Skeletal muscle satellite cell (primary cell): ENCODE measurements around the gene IFFO2.

Source experiments
- H3K27me3 ChIP-seq: 2 replicates; pipeline ENCODE4 v1.7.0; 2013; ENCODE audit warnings: low read length; ENCODE audit not compliant: control insufficient read depth, insufficient read depth
- H3K36me3 ChIP-seq: 2 replicates; pipeline ENCODE4 v1.7.0; 2013; ENCODE audit warnings: mild to moderate bottlenecking, control low read depth, low read length; ENCODE audit not compliant: insufficient read depth
- H3K4me1 ChIP-seq: 2 replicates; pipeline ENCODE4 v1.7.0; 2013; ENCODE audit warnings: low read length; ENCODE audit not compliant: control insufficient read depth, insufficient read depth
- H3K4me2 ChIP-seq: 2 replicates; pipeline ENCODE4 v1.7.0; 2013; ENCODE audit warnings: mild to moderate bottlenecking, low read length
- H3K4me3 ChIP-seq: 2 replicates; pipeline ENCODE4 v1.7.0; 2013; ENCODE audit warnings: low read length
- H3K9ac ChIP-seq: 2 replicates; pipeline ENCODE4 v1.7.0; 2013; ENCODE audit warnings: mild to moderate bottlenecking, low read depth, low read length, moderate library complexity
- H3K9me3 ChIP-seq: replicated peaks from 2 replicates; pipeline ENCODE4 v1.7.0; 2013; ENCODE audit warnings: mild to moderate bottlenecking, control low read depth, low read length

IFFO2 gene

DNA sequence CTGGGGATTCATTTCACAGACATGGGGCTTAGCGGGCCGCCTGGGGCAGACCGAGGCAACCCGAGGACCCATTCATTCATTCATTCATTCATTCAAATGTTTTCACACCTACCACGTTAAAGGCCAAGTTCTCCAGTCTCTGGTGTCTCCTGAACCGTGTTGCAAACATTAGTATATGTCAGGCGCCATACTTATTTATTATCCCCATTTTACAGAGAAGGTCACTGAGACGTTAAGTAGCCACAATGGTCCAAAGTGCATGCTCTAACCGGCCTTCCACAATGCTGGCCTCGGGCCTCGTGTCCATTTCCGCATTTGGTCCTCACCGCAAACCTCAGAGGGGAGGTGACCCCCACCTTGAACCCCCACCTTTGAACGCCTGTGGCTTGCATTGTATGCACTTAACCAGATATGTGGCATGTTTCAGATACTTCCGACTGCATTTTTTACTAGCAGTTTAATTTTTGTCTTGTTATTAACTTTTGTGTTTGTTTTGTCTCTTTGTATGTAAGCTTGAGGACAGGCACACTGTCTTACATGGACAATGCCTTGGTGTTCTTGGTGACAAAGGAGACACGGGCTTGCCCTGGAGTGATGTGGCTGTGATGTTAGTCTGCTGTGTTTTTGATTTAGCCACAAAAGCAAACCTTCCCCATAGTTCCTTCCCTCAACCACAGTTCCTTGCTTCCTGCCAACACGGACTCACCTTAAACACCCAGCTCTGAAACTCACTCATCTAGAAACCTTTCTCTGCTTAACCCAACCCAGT is 1.2 kb upstream of the IFFO2 start:
- H3K4me3 ChIP-seq: peak overlapping the region; percentile 82
- peak overlapping the region; percentile 98 for H3K4me2 ChIP-seq
- peaks cover 20% of the 10 kb centered on the region for H3K27me3 ChIP-seq
- H3K36me3 ChIP-seq: no peaks in the 10 kb centered on the region
- H3K4me1 ChIP-seq: peaks cover 22% of the 10 kb centered on the region
- H3K9me3 ChIP-seq: no peaks in the 10 kb centered on the region
- no peak overlapping the region for H3K9ac ChIP-seq

DNA sequence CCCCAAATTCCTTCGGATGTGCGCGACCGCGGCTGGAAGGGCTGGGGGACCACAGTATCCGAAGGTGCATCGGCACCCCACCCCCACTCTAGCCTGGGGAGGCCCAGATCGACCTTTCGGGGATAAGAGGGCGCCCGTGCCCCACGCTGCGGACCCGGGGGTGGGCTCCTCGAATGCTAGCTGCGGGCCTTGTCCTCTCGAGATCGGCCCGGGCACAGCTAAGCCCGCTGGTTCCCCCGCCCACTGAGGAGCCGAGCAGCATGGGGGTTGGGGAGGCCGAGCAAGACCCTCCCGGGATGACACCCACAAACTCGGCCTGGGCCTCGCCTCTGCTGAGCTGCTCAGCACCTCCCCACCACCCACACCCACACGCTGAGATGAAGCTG is 653 bp upstream of the IFFO2 start:
- peak overlapping the region; percentile 86 for H3K9ac ChIP-seq
- no peaks in the 10 kb centered on the region for H3K9me3 ChIP-seq
- peaks cover 20% of the 10 kb centered on the region for H3K27me3 ChIP-seq
- no peaks in the 10 kb centered on the region for H3K36me3 ChIP-seq
- H3K4me3 ChIP-seq: peak overlapping the region; percentile 82
- H3K4me1 ChIP-seq: peaks cover 23% of the 10 kb centered on the region
- H3K4me2 ChIP-seq: peak overlapping the region; percentile 98

DNA sequence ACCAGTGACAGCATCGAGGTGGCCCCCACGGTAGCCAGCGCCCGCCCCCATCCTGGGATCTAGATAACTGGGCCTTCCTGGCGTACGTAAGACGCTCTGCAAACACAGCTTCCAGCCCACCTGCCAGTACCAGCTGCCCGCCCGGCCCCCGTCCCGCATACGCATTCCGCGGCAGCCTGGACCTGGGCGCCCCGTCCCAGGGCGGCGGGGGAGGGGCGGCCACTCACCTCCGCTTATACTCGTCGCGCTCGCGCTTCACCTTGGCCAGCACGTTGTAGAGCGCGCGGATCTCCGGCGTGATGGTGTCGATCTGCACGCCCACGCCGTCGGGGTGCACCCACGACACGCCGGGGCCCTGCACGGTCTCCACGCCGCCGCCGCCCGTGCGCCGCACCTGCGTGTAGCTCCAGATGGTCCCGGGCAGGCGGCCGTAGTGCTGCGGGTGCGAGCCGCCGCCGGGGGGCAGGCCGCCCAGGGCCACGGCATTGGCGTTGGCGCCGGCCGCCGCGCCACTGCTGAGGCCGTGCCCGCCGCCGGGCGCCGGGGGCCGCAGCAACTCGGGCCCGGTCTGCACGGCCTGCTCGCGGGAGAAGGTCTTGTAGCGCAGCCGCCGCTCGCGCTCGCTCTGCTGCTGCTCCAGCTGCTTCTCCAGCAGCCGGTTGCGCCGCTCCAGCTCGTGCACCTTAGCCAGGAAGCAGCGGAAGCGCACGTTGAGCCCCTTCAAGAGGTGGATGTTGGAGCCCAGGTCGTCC is 859 bp downstream of the IFFO2 start:
- Histone ChIP-seq H3K27me3 (peaks cover 20% of the 10 kb centered on the region), H3K4me2 (peak overlapping the region; percentile 95), H3K9me3 (no peaks in the 10 kb centered on the region), H3K4me3 (peak overlapping the region; percentile 96), H3K9ac (peak overlapping the region; percentile 82), H3K4me1 (peaks cover 38% of the 10 kb centered on the region), H3K36me3 (no peaks in the 10 kb centered on the region)

DNA sequence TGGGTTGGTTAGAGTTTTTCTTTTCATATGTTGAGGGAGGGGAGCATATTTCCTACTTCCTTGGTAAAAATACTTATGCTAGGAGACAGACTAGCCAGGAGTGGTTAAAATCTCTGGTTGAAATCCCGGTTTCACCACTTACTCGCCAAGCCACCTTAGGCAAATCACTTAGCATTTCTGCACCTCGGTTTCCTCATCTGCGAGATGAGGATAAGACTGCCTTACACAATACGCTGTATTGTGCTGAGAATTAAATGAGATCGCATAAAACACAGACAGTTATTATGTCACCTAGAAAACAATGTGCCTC is 1.4 kb downstream of the IFFO2 start:
- H3K9me3 ChIP-seq: no peaks in the 10 kb centered on the region
- no peaks in the 10 kb centered on the region for H3K36me3 ChIP-seq
- H3K9ac ChIP-seq: peak overlapping the region; percentile 82
- peaks cover 15% of the 10 kb centered on the region for H3K27me3 ChIP-seq
- peak overlapping the region; percentile 95 for H3K4me2 ChIP-seq
- H3K4me3 ChIP-seq: peak overlapping the region; percentile 96
- H3K4me1 ChIP-seq: peaks cover 43% of the 10 kb centered on the region

DNA sequence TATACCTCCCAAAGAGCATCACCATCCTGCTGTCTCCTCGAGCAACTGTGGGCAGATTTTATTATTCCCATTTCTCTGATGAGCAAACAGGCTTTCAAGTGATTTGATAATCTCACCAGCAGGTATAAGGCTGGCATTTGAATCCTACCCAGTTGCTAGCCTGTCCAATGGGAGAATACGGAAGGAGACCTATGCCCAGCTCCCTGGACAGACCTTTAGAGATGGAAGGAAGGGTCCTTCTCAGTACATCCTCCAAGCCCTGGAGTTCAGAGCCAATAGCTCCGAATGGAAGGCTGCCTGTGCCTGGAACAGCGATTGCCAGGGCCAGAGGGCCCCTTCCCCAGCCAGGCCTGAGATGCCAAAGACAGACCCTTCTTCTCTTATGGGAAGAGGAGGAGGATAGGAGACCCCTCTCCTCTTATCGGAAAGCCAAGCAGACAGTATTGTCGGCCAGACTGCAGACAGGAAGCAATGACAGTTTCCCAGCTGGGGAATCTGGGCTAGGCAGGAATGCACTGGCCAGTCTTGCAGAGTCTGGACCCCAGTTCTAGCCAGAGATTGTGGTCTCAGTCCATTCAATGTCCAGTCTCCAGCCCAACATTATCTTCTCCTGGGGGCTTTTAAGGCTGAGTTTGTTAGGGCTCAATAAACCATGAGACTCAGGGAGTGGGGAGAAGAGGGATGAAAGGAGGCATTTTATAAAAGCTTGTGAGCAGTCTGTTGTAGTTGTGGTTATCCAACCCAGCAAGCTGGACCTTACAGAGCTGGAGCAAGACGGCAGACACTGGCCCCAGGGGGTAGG is 2.0 kb downstream of the IFFO2 start:
- Histone ChIP-seq H3K9me3 (no peaks in the 10 kb centered on the region), H3K4me2 (peak overlapping the region; percentile 95), H3K9ac (peak overlapping the region; percentile 82), H3K27me3 (peaks cover 8% of the 10 kb centered on the region), H3K4me1 (peaks cover 49% of the 10 kb centered on the region), H3K4me3 (peak overlapping the region; percentile 96), H3K36me3 (no peaks in the 10 kb centered on the region)

DNA sequence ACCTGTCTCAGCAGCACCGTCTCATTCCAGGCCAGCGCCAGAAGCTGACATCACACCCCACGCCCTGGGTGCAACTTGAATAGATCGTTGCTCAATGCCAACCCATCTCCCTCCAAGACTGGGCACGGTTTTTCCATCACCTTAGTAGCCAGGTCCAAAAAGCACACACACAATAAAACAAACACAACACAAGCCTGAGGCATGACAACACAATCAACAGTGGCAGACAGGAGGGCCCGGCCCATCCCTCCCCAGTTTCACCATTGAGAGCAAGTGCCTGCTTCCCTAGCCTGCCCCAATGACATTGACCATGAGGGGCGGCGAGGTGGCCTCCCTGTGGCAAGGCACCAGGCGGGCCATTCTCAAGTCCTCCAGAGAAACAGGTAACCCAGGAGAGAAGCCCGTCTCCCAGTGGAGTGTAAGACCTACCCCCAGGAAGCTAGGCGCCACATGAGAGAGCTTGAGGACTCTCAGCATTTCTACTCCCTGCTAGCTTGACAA is 2.7 kb downstream of the IFFO2 start:
- Histone ChIP-seq H3K4me1 (peaks cover 56% of the 10 kb centered on the region), H3K9ac (peak overlapping the region; percentile 82), H3K4me3 (peak overlapping the region; percentile 96), H3K9me3 (no peaks in the 10 kb centered on the region), H3K36me3 (no peaks in the 10 kb centered on the region), H3K27me3 (peaks cover 1% of the 10 kb centered on the region), H3K4me2 (peak overlapping the region; percentile 95)

DNA sequence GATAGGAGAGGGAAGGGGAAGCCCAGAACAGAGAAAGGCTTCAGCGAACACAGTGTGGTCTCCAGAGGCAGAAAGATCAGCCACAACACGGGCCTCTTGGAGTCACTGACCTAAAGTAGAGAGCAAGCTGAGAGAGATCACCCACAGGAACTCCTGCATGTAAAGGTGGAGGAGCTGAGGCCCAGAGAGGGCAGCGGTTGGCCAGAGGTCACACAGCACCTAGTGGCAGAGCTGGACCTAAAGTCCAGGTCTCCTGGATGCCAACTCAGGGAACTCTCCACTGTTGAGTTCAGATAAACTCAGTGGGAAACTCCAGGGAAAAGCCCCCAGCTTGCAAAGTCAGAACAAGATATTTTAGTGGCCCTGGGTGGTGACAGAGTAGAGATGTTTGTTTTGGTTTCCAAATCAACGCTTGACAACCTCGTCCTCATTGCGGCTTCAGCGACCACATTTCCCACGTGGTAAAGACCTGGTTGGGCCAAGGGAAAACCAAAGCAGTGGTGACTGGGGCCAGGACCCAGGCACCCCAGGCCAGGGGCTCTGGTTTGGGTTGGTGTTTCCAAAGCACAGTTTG is 4.6 kb downstream of the IFFO2 start:
- Histone ChIP-seq H3K27me3 (no peaks in the 10 kb centered on the region), H3K9ac (peak overlapping the region; percentile 87), H3K36me3 (no peaks in the 10 kb centered on the region), H3K4me2 (peak overlapping the region; percentile 87), H3K4me3 (no peak overlapping the region), H3K9me3 (no peaks in the 10 kb centered on the region), H3K4me1 (peaks cover 70% of the 10 kb centered on the region)

DNA sequence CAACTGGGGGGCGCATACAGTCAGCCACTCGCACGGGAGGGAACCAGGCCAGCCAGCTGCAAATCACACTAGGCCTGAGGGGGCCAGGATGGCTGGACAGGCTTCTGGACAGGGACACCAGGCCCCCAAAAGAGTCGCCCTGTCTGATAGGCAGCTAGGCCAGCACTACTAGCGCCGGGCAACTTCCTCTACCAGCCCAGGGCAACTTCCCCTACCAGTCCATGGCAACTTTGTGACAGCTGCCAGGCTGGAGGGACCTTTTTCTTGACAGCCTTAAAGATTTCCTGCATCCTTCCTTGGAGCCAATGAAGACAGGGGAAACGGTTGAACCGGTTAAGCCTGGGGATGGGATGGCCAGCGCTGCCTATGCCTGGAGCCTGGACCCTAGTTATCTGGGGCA is 5.1 kb downstream of the IFFO2 start:
- Histone ChIP-seq H3K9me3 (no peaks in the 10 kb centered on the region), H3K4me3 (peak overlapping the region; percentile 57), H3K27me3 (no peaks in the 10 kb centered on the region), H3K4me2 (peak overlapping the region; percentile 87), H3K36me3 (no peaks in the 10 kb centered on the region), H3K4me1 (peaks cover 72% of the 10 kb centered on the region), H3K9ac (peak overlapping the region; percentile 87)

DNA sequence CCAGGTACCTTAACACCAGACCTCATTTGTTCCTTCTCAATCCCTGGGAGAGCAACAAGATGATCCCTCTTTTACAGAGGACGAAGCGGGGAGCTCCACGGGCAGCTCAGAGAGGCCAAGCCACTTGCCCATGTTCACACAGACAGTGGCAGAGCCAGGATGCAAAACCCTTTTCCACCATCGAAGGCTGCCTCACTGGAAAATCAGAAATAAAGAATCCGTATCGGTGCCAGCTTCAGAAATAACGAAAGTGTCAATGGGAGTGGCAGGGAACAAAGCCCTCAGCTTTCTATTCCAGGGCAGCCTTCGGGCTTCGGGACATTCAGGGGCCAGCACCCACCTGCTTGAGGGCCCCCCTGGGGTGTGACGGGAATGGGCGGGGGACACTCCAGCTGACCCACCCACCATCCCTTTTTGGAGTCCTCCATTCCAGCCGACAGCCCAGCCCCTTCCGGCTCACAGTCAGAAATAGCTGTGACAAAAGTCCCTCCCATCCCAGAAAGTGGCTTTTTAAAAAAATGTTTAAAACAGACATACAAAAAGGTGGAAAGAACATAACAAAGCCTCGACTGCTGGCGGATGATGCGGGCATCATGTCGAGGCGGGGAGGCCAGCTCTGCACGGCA is 6.0 kb downstream of the IFFO2 start:
- Histone ChIP-seq H3K4me3 (peak overlapping the region; percentile 57), H3K4me1 (peaks cover 73% of the 10 kb centered on the region), H3K9ac (peak overlapping the region; percentile 87), H3K36me3 (no peaks in the 10 kb centered on the region), H3K9me3 (no peaks in the 10 kb centered on the region), H3K4me2 (peak overlapping the region; percentile 87), H3K27me3 (no peaks in the 10 kb centered on the region)

DNA sequence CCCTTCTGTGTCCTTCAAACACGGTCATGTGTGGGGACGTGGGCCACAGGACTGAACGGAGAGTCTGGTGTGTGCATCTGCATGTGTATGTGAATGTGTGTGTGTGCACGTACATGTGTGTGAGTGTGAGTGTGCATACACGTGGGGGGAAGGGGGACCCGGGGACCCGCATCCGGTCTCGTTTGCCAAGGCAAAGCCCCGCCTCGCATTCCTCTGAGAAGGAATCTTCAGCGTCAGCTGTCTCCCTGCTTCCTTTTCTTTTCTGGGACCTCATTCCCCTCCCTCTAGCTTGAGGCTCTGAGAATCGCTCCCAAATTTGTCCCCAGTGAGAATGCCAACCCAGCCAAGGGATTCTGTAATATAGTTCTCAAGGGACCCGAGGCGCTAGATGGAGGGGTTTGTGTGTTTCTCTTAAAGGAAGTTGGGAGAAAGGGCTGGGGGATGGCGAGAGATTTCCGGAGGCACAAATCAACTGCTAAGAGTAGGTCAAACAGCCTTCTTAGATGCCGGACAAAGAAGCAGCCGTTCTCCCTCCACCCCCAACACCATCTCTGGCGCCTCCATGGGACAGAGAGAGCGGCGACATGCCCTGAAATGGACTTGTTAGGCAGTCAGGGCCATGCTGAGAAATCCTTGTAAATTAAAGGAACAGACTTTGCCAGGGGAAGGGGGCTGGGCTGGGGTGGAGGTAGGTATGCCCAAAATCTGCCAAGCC is 6.6 kb downstream of the IFFO2 start:
- no peaks in the 10 kb centered on the region for H3K36me3 ChIP-seq
- H3K27me3 ChIP-seq: no peaks in the 10 kb centered on the region
- H3K4me1 ChIP-seq: peaks cover 77% of the 10 kb centered on the region

More for the DNA sequence above, 6.6 kb downstream of the IFFO2 start:
- H3K4me2 ChIP-seq: peak overlapping the region; percentile 87
- no peaks in the 10 kb centered on the region for H3K9me3 ChIP-seq
- peak overlapping the region; percentile 87 for H3K9ac ChIP-seq
- peak overlapping the region; percentile 57 for H3K4me3 ChIP-seq
